A549 treated with Hydrocortisone at 1 μM for 4 hours (cell line): ENCODE data around the gene LANCL2. TPM values are rescaled to one million over a fixed set of nuclear protein-coding genes. Genes with fewer than 3 reads are reported as not detected.

Source experiments
- total RNA-seq: library from RNA; stranded (reverse); fragments of 200-300 nt; extraction: Qiagen RNA extraction; gene quantifications from 5 replicates; pipeline ENCODE4 v1.2.3, GENCODE V29; 2022

The LANCL2 gene, protein sequence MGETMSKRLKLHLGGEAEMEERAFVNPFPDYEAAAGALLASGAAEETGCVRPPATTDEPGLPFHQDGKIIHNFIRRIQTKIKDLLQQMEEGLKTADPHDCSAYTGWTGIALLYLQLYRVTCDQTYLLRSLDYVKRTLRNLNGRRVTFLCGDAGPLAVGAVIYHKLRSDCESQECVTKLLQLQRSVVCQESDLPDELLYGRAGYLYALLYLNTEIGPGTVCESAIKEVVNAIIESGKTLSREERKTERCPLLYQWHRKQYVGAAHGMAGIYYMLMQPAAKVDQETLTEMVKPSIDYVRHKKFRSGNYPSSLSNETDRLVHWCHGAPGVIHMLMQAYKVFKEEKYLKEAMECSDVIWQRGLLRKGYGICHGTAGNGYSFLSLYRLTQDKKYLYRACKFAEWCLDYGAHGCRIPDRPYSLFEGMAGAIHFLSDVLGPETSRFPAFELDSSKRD
- 13.5 to 16.1 TPM (median 15.3 TPM) in 5 replicates for total RNA-seq

DNA sequence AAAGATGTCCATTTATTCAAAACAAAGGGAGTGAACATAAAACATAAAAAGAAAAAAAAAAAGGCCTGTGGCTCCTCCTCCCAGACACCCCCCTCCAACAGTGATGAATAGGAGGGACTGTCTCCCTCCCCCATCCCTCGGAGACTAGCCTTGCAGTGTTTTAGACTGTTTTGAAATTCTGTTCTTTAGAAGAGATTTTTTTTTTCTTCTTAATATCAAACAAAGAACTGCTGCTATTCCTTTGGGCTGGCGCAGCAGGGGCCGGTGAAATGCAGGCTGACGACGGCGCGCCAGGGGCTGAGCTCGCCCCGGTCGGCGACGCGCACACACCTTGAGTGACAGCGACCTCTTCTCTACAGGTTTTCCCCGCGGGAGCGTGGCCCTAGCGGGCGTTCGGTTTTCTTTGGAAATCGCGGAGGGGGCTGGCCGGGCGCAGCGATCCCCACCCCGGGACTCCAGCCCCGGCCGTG lies at the start of gene LANCL2:
Gene LANCL2 (plus strand): TSS at position 133 of the 470 bp plus-strand sequence. CDS start 689 bp downstream, outside the sequence.

Other genes with a start within 250 kb of the LANCL2 start
- gene VOPP1, start 207.2 kb downstream of the LANCL2 start, total RNA-seq = 86.2 to 97.9 TPM (median 90.8 TPM) in 5 replicates